Tibial nerve (tissue), 4 donors: ENCODE measurements around the gene SLC26A9. TPM values are rescaled to one million over a fixed set of nuclear protein-coding genes. Genes with fewer than 3 reads are reported as not detected.

ENCODE experiments used
- DNase-seq, 2 donors: peaks; one replicate each; pipeline ENCODE4 v3.0.0-alpha.2; 2019; ENCODE audit warnings: low spot score in 2 of 2
- H3K27ac ChIP-seq, 4 donors: fragments of 200-600 bp; sonication (generic) in 3 of 4; one replicate each; pipeline ENCODE4 v1.5.1; 2017 to 2019; ENCODE audit warnings: mild to moderate bottlenecking in 1 of 4
- H3K27me3 ChIP-seq, 2 donors: fragments of 200-600 bp; sonication (generic) in 1 of 2; one replicate each; pipeline versions ENCODE4 v1.5.1 to v1.6.0; 2017 to 2019
- H3K36me3 ChIP-seq, 3 donors: fragments of 200-600 bp; sonication (generic); one replicate each; pipeline ENCODE4 v1.5.1; 2018 to 2019
- H3K4me1 ChIP-seq, 4 donors: fragments of 200-600 bp; sonication (generic) in 3 of 4; one replicate each; pipeline ENCODE4 v1.5.1; 2017 to 2019
- H3K4me3 ChIP-seq, 4 donors: fragments of 200-600 bp; sonication (generic) in 3 of 4; one replicate each; pipeline ENCODE4 v1.5.1; 2017 to 2019; ENCODE audit warnings: mild to moderate bottlenecking in 1 of 4, moderate library complexity in 1 of 4
- H3K9me3 ChIP-seq, 4 donors: fragments of 200-600 bp; sonication (generic) in 3 of 4; one replicate each; pipeline ENCODE4 v1.5.1; 2017 to 2019
- EP300 ChIP-seq, 2 donors: sonication (generic); formaldehyde crosslinking; IDR thresholded peaks; one replicate each; pipeline ENCODE4 v1.6.1; 2017; ENCODE audit warnings: antibody characterized with exemption in 2 of 2, mild to moderate bottlenecking in 1 of 2
- POLR2A ChIP-seq, 2 donors: fragments of 450-650 bp; IDR thresholded peaks; one replicate each; pipeline ENCODE4 v1.6.1; 2017; ENCODE audit warnings: antibody characterized with exemption in 2 of 2, mild to moderate bottlenecking in 2 of 2, moderate library complexity in 2 of 2
- WGBS, 2 donors: methylation state at CpG; one replicate each; pipeline ENCODE4 v1.1.5; 2018; 5-methylcytosine and 5-hydroxymethylcytosine counted together
- total RNA-seq, 4 donors: library from RNA; depleted of rRNA; stranded (reverse); fragments of >200 nt; gene quantifications; one replicate each; pipeline ENCODE4 v1.1.0, GENCODE V29; 2016
- TF ChIP-seq, protein P1 (sequence below), 5 experiments: fragments of 200-600 bp in 3 of 5; fragments of 450-650 bp in 2 of 5; sonication (generic) in 3 of 5; IDR thresholded peaks; one replicate each; pipeline ENCODE4 v1.5.1; 2016 to 2019; ENCODE audit warnings: antibody characterized with exemption in 5 of 5, mild to moderate bottlenecking in 3 of 5, moderate library complexity in 2 of 5

SLC26A9 gene
- total RNA-seq, 4 donors from 2014 or later, result not detected

- no peak for DNase-seq
- 97% methylated on average over 1 of the region's 1 CpG for WGBS, 2 donors
- Histone ChIP-seq H3K27me3 (no peaks in the 10 kb centered on the region), H3K9me3 (no peaks in the 10 kb centered on the region), H3K27ac (no peak overlapping the region), H3K4me1 (peaks cover 0 to 16% (median 0%) of the 10 kb centered on the region in 4 donors), H3K36me3 (no peaks in the 10 kb centered on the region), H3K4me3 (no peak overlapping the region)
- TF ChIP-seq, protein P1, sequence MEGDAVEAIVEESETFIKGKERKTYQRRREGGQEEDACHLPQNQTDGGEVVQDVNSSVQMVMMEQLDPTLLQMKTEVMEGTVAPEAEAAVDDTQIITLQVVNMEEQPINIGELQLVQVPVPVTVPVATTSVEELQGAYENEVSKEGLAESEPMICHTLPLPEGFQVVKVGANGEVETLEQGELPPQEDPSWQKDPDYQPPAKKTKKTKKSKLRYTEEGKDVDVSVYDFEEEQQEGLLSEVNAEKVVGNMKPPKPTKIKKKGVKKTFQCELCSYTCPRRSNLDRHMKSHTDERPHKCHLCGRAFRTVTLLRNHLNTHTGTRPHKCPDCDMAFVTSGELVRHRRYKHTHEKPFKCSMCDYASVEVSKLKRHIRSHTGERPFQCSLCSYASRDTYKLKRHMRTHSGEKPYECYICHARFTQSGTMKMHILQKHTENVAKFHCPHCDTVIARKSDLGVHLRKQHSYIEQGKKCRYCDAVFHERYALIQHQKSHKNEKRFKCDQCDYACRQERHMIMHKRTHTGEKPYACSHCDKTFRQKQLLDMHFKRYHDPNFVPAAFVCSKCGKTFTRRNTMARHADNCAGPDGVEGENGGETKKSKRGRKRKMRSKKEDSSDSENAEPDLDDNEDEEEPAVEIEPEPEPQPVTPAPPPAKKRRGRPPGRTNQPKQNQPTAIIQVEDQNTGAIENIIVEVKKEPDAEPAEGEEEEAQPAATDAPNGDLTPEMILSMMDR (IDR thresholded peaks at IDR 0.05), result no peak
- TF ChIP-seq POLR2A (IDR thresholded peaks at IDR 0.05) (no peak), EP300 (IDR thresholded peaks at IDR 0.05) (no peak)
Measured at GRCh38 chr1:205981257-205981656, 38.0 kb upstream of the SLC26A9 start.

DNA sequence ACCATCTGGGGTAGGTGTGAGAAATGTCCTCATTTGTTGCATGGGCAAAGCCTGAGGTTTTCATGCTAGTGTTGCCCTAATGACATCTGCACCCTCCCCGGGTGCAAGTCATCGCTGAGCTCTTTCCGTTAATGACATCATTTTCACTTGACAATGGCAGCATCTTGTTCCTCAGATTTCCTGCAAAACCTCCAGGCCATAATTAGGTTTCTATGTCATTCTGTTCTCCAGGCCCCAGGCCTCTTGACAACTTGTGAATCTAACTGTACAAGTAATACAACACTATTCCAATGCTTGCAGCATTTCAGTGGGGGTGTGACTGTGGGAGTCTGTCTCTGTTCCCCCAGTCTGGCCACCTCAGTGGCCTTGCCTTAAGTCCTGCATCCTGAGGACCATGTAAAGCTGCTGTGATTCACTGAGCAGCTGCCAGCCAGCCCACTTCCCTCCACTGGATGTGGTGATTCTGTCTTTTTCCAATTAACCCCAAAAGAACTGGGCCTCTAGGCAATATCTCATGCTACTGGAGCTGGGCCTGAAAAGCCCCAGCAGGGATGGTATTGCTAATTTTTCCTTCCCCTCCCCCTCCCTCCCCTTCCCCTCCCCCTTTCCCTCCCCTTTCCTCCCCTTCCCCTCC lies 37.1 kb upstream of the SLC26A9 start:
- H3K9me3 ChIP-seq, result no peaks in the 10 kb centered on the region
- H3K4me1 ChIP-seq, result peaks cover 0 to 15% (median 0%) of the 10 kb centered on the region in 4 donors
- TF ChIP-seq POLR2A (IDR thresholded peaks at IDR 0.05) (no peak), EP300 (IDR thresholded peaks at IDR 0.05) (no peak)
- TF ChIP-seq, protein P1 (IDR thresholded peaks at IDR 0.05), result no peak
- no peaks in the 10 kb centered on the region for H3K27me3 ChIP-seq
- H3K36me3 ChIP-seq, result no peaks in the 10 kb centered on the region
- DNase-seq, result no peak
- no peak overlapping the region for H3K4me3 ChIP-seq
- 29 to 33% methylated on average over 3 of the region's 3 CpGs for WGBS, 2 donors
- H3K27ac ChIP-seq, result no peak overlapping the region

DNA sequence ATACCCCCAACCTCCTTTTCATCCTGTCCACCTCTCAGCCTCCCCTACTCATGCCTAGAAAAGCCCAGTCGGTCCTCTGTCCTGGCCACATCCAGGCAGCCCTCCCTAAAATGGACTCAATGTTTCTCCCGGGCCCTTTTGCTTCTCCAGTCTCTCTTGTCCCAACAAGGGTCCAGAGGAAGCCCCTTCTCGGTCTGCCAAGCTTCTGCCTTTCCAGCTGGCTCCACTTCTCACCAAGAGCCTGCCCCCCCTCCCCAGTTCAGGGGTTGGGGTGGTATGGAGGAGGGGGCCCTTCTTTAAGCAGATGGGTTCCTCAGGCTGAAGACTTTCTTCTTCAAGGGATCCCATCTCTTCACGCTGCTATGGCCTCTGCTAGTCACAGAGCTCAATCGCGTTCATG lies 36.0 kb upstream of the SLC26A9 start:
- H3K27me3 ChIP-seq, result no peaks in the 10 kb centered on the region
- no peaks in the 10 kb centered on the region for H3K36me3 ChIP-seq
- H3K27ac ChIP-seq, result no peak overlapping the region
- TF ChIP-seq POLR2A (IDR thresholded peaks at IDR 0.05) (no peak), EP300 (IDR thresholded peaks at IDR 0.05) (no peak)
- TF ChIP-seq, protein P1 (IDR thresholded peaks at IDR 0.05), result no peak
- 88 to 90% methylated on average over 6 of the region's 6 CpGs for WGBS, 2 donors
- peaks cover 0 to 5% (median 0%) of the 10 kb centered on the region in 4 donors for H3K4me1 ChIP-seq
- H3K9me3 ChIP-seq, result no peaks in the 10 kb centered on the region
- no peak for DNase-seq
- H3K4me3 ChIP-seq, result no peak overlapping the region

GRCh38 chr1:205978676-205979075 lies 35.4 kb upstream of the SLC26A9 start:
- H3K4me3 ChIP-seq, result no peak overlapping the region
- H3K36me3 ChIP-seq, result no peaks in the 10 kb centered on the region
- TF ChIP-seq POLR2A (IDR thresholded peaks at IDR 0.05), result no peak
- TF ChIP-seq EP300 (IDR thresholded peaks at IDR 0.05), result no peak
- TF ChIP-seq, protein P1 (IDR thresholded peaks at IDR 0.05), result no peak
- no peaks in the 10 kb centered on the region for H3K4me1 ChIP-seq
- H3K27me3 ChIP-seq, result no peaks in the 10 kb centered on the region
- DNase-seq, result no peak
- no peaks in the 10 kb centered on the region for H3K9me3 ChIP-seq
- 76 to 79% methylated on average over 6 to 7 of the region's 7 CpGs for WGBS, 2 donors
- H3K27ac ChIP-seq, result no peak overlapping the region

DNA sequence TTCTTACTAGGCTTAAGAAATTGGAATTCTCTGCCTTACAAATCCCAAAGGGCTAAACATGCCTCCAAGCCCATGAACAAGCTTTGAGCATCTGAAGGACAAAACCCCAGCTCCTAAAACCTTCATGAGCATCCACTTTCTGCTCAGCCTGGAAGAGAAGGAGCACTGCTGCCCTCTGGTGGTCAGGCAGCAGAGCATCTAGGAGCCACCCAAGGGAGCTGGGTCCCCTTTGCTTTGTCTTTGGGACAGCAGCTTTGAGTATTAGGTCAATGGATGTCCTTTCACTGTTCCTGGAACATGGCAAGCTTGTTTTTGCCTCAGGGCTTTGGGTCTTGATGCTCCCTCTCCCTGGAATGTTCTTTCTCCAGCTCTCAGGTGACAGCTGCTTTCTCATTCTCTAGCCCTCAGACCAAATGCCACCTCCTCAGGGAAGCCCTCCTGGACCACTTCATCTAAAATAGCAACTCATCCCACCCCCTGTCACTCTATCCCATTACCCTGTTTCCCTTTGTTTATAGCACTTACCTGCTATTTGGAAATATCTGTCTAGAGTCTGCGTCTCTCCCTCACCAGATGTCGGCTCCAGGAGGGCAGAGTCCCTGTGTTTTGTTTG lies 34.3 kb upstream of the SLC26A9 start:
- TF ChIP-seq POLR2A (IDR thresholded peaks at IDR 0.05) (no peak), EP300 (IDR thresholded peaks at IDR 0.05) (peak in 1 of 2 donors; percentile 13)
- TF ChIP-seq, protein P1 (IDR thresholded peaks at IDR 0.05), result peak; percentile 90 to 97 (median 93)
- H3K4me1 ChIP-seq, result no peaks in the 10 kb centered on the region
- no peaks in the 10 kb centered on the region for H3K9me3 ChIP-seq
- no peak overlapping the region for H3K4me3 ChIP-seq
- peak in 1 of 2 donors; percentile 49 for DNase-seq
- no peaks in the 10 kb centered on the region for H3K36me3 ChIP-seq
- H3K27ac ChIP-seq, result no peak overlapping the region
- 77 to 98% methylated on average over 2 of the region's 2 CpGs for WGBS, 2 donors
- no peaks in the 10 kb centered on the region for H3K27me3 ChIP-seq
